HepG2 (cell line): Measurements from ENCODE around the gene MCF2L. TPM values are rescaled to one million over a fixed set of nuclear protein-coding genes. Genes with fewer than 3 reads are reported as not detected.
A peak's percentile ranks its signal among the peaks of the same experiment; 100 is the strongest.

Experiments
- FOSL2 ChIP-seq: sonication (generic); formaldehyde crosslinking; IDR thresholded peaks from 2 replicates; pipeline ENCODE4 v1.4.0; 2020; ENCODE audit warnings: missing genetic modification reagents
- FOXK1 ChIP-seq: sonication (generic); formaldehyde crosslinking; IDR thresholded peaks from 2 replicates; pipeline ENCODE4 v1.4.0; 2020; ENCODE audit warnings: low read depth, missing genetic modification reagents, borderline replicate concordance
- KLF11 ChIP-seq: IDR thresholded peaks from 2 replicates; pipeline ENCODE4 v1.6.1; 2016; ENCODE audit warnings: missing compliant biosample characterization
- KLF12 ChIP-seq: sonication (generic); formaldehyde crosslinking; IDR thresholded peaks from 2 replicates; pipeline ENCODE4 v1.4.0; 2020; ENCODE audit warnings: missing genetic modification reagents, borderline replicate concordance
- MEF2D ChIP-seq: sonication (generic); formaldehyde crosslinking; IDR thresholded peaks from 2 replicates; pipeline ENCODE4 v1.5.1; 2020; ENCODE audit warnings: mild to moderate bottlenecking, missing genetic modification reagents
- MTF2 ChIP-seq: sonication (generic); formaldehyde crosslinking; IDR thresholded peaks from 2 replicates; pipeline ENCODE4 v1.5.0; 2020; ENCODE audit warnings: missing genetic modification reagents, borderline replicate concordance
- NFKBIZ ChIP-seq: IDR thresholded peaks from 2 replicates; pipeline ENCODE4 v1.6.1; 2018; ENCODE audit warnings: missing genetic modification reagents, missing compliant biosample characterization
- ZFP82 ChIP-seq: sonication (generic); formaldehyde crosslinking; IDR thresholded peaks from 2 replicates; pipeline ENCODE4 v1.5.1; 2020; ENCODE audit warnings: mild to moderate bottlenecking, missing genetic modification reagents, borderline replicate concordance
- ZMYM2 ChIP-seq: sonication (generic); formaldehyde crosslinking; IDR thresholded peaks from 2 replicates; pipeline ENCODE4 v1.8.0; 2022; ENCODE audit warnings: mild to moderate bottlenecking, missing genetic modification reagents
- ZNF382 ChIP-seq: sonication (generic); formaldehyde crosslinking; IDR thresholded peaks from 2 replicates; pipeline ENCODE4 v1.5.0; 2020; ENCODE audit warnings: missing genetic modification reagents, mild to moderate bottlenecking, borderline replicate concordance
- ZNF432 ChIP-seq: sonication (generic); formaldehyde crosslinking; IDR thresholded peaks from 2 replicates; pipeline ENCODE4 v1.5.0; 2020; ENCODE audit warnings: missing genetic modification reagents, mild to moderate bottlenecking, borderline replicate concordance
- ZNF713 ChIP-seq: sonication (generic); formaldehyde crosslinking; IDR thresholded peaks from 2 replicates; pipeline ENCODE4 v1.4.0; 2020; ENCODE audit warnings: mild to moderate bottlenecking, missing genetic modification reagents
- ZNF780A ChIP-seq: sonication (generic); formaldehyde crosslinking; IDR thresholded peaks from 2 replicates; pipeline ENCODE4 v1.8.0; 2022; ENCODE audit warnings: mild to moderate bottlenecking, missing genetic modification reagents, moderate library complexity
- polyA plus RNA-seq, 8 experiments: library from polyadenylated mRNA; depleted of rRNA in 3 of 8; stranded (reverse) in 7 of 8; unstranded in 1 of 8; fragments of >200 nt; fragmentation: Illumina TruSeq in 4 of 8; extraction: Trizol in 4 of 8; gene quantifications; 2 replicates each; pipeline versions ENCODE4 v1.2.1 to v1.2.3, GENCODE V29; 2011 to 2016; ENCODE audit warnings: low read depth in 4 of 8, missing spikeins in 1 of 8, mixed read lengths in 1 of 8; ENCODE audit not compliant: insufficient read depth in 1 of 8
- total RNA-seq, 5 experiments: library from RNA; depleted of rRNA; stranded (reverse); fragments of >200 nt; fragmentation: Illumina TruSeq; extraction: Trizol; gene quantifications; 2 replicates each; pipeline ENCODE4 v1.2.3, GENCODE V29; 2016; ENCODE audit warnings: low read depth in 1 of 5
- TF ChIP-seq, protein P1 (sequence below): sonication (generic); formaldehyde crosslinking; IDR thresholded peaks from 2 replicates; pipeline ENCODE4 v1.5.1; 2020; ENCODE audit warnings: missing genetic modification reagents, mild to moderate bottlenecking, borderline replicate concordance
- TF ChIP-seq, protein P2 (sequence below): sonication (generic); formaldehyde crosslinking; IDR thresholded peaks from 2 replicates; pipeline ENCODE4 v1.5.0; 2020; ENCODE audit warnings: mild to moderate bottlenecking, missing genetic modification reagents
- TF ChIP-seq, protein P3 (sequence below): sonication (generic); formaldehyde crosslinking; IDR thresholded peaks from 2 replicates; pipeline ENCODE4 v1.5.1; 2020; ENCODE audit warnings: missing genetic modification reagents, mild to moderate bottlenecking, borderline replicate concordance
- TF ChIP-seq, protein P4 (sequence below): sonication (generic); formaldehyde crosslinking; IDR thresholded peaks from 2 replicates; pipeline ENCODE4 v1.5.0; 2020; ENCODE audit warnings: mild to moderate bottlenecking, missing genetic modification reagents, borderline replicate concordance

Gene MCF2L
- total and polyA plus RNA-seq, 2 of the 13 experiments (the other 11 are each of a cell fraction or from before 2014, with no cell fraction given) = 19.4 to 28.4 TPM

DNA sequence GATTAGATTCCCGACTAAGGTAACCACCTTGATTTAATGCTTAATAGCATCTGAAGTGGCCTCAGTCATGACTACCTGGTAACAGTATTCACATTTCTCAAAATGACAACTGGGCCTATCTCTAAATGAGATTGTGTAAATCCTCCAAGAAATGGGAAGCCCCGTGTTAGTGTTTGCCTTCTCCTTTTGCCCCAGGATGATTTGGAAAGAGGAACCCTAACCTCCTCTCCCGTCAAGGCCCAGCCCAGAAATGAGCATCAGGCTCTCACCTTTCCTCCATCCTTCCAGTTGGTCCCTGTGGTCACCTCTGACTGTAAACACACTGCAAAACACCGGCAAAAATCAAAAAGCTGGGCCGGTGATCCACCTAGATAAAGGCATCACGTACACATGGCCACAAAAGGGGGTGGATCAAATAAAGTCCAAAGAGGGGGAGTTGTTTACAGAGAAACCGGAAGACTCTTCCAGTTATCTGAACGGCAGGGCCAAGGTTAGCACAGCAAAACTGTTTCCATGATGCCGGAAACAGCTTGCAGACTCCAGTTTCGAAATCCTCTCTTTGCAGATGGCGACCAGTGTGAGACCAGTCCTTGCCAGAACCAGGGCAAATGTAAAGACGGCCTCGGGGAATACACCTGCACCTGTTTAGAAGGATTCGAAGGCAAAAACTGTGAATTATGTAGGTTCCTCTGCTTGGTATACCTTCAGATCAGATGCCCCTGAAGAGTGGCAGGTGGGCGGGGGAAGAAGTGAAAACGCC is 170.0 kb downstream of the MCF2L start (continued):
- no peak for TF ChIP-seq ZNF713 (CRISPR knock-in tag)
- TF ChIP-seq ZFP82 (CRISPR knock-in tag) = no peak; the same call in 1 of the 2 replicates
- TF ChIP-seq, protein P1, sequence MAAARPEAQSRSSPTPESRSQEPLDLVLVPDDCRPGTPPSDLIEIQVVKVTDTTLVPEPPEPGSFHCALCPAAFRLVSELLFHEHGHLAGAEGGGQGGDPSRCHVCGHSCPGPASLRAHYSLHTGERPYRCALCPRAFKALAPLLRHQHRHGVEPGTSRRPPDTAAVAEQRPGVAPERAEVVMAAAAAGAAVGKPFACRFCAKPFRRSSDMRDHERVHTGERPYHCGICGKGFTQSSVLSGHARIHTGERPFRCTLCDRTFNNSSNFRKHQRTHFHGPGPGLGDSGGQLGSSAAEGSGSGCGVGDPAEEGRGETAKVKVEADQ (CRISPR knock-in tag) = peak; percentile 75; the same call in 1 of the 2 replicates
- peak; percentile 93 for TF ChIP-seq FOXK1 (CRISPR knock-in tag)
- peak; percentile 79; the same call in 1 of the 2 replicates for TF ChIP-seq ZMYM2 (CRISPR knock-in tag)
- peak; percentile 95 for TF ChIP-seq NFKBIZ (CRISPR knock-in tag)
- no peak for TF ChIP-seq ZNF780A (CRISPR knock-in tag)
- no peak for TF ChIP-seq ZNF382 (CRISPR knock-in tag)
- TF ChIP-seq MTF2 (CRISPR knock-in tag) = no peak
- TF ChIP-seq KLF12 (CRISPR knock-in tag) = peak; percentile 39; the same call in 1 of the 2 replicates
- TF ChIP-seq KLF11 (CRISPR knock-in tag) = 0 out of 2 replicates have a peak, but pooled peaks have one; percentile 41
- TF ChIP-seq, protein P2, sequence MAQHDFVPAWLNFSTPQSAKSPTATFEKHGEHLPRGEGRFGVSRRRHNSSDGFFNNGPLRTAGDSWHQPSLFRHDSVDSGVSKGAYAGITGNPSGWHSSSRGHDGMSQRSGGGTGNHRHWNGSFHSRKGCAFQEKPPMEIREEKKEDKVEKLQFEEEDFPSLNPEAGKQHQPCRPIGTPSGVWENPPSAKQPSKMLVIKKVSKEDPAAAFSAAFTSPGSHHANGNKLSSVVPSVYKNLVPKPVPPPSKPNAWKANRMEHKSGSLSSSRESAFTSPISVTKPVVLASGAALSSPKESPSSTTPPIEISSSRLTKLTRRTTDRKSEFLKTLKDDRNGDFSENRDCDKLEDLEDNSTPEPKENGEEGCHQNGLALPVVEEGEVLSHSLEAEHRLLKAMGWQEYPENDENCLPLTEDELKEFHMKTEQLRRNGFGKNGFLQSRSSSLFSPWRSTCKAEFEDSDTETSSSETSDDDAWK = no peak
- peak; percentile 97 for TF ChIP-seq MEF2D (CRISPR knock-in tag)
- TF ChIP-seq FOSL2 (CRISPR knock-in tag) = peak; percentile 62
- TF ChIP-seq, protein P3, sequence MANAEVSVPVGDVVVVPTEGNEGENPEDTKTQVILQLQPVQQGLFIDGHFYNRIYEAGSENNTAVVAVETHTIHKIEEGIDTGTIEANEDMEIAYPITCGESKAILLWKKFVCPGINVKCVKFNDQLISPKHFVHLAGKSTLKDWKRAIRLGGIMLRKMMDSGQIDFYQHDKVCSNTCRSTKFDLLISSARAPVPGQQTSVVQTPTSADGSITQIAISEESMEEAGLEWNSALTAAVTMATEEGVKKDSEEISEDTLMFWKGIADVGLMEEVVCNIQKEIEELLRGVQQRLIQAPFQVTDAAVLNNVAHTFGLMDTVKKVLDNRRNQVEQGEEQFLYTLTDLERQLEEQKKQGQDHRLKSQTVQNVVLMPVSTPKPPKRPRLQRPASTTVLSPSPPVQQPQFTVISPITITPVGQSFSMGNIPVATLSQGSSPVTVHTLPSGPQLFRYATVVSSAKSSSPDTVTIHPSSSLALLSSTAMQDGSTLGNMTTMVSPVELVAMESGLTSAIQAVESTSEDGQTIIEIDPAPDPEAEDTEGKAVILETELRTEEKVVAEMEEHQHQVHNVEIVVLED (CRISPR knock-in tag) = peak; percentile 62
- TF ChIP-seq, protein P4, sequence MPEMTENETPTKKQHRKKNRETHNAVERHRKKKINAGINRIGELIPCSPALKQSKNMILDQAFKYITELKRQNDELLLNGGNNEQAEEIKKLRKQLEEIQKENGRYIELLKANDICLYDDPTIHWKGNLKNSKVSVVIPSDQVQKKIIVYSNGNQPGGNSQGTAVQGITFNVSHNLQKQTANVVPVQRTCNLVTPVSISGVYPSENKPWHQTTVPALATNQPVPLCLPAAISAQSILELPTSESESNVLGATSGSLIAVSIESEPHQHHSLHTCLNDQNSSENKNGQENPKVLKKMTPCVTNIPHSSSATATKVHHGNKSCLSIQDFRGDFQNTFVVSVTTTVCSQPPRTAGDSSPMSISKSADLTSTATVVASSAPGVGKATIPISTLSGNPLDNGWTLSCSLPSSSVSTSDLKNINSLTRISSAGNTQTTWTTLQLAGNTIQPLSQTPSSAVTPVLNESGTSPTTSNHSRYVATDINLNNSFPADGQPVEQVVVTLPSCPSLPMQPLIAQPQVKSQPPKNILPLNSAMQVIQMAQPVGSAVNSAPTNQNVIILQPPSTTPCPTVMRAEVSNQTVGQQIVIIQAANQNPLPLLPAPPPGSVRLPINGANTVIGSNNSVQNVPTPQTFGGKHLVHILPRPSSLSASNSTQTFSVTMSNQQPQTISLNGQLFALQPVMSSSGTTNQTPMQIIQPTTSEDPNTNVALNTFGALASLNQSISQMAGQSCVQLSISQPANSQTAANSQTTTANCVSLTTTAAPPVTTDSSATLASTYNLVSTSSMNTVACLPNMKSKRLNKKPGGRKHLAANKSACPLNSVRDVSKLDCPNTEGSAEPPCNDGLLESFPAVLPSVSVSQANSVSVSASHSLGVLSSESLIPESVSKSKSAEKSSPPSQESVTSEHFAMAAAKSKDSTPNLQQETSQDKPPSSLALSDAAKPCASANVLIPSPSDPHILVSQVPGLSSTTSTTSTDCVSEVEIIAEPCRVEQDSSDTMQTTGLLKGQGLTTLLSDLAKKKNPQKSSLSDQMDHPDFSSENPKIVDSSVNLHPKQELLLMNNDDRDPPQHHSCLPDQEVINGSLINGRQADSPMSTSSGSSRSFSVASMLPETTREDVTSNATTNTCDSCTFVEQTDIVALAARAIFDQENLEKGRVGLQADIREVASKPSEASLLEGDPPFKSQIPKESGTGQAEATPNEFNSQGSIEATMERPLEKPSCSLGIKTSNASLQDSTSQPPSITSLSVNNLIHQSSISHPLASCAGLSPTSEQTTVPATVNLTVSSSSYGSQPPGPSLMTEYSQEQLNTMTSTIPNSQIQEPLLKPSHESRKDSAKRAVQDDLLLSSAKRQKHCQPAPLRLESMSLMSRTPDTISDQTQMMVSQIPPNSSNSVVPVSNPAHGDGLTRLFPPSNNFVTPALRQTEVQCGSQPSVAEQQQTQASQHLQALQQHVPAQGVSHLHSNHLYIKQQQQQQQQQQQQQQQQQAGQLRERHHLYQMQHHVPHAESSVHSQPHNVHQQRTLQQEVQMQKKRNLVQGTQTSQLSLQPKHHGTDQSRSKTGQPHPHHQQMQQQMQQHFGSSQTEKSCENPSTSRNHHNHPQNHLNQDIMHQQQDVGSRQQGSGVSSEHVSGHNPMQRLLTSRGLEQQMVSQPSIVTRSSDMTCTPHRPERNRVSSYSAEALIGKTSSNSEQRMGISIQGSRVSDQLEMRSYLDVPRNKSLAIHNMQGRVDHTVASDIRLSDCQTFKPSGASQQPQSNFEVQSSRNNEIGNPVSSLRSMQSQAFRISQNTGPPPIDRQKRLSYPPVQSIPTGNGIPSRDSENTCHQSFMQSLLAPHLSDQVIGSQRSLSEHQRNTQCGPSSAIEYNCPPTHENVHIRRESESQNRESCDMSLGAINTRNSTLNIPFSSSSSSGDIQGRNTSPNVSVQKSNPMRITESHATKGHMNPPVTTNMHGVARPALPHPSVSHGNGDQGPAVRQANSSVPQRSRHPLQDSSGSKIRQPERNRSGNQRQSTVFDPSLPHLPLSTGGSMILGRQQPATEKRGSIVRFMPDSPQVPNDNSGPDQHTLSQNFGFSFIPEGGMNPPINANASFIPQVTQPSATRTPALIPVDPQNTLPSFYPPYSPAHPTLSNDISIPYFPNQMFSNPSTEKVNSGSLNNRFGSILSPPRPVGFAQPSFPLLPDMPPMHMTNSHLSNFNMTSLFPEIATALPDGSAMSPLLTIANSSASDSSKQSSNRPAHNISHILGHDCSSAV (CRISPR knock-in tag) = no peak
- no peak for TF ChIP-seq ZNF432 (CRISPR knock-in tag)
